Measurements from ENCODE around the gene TKFC.

TKFC gene

DNA sequence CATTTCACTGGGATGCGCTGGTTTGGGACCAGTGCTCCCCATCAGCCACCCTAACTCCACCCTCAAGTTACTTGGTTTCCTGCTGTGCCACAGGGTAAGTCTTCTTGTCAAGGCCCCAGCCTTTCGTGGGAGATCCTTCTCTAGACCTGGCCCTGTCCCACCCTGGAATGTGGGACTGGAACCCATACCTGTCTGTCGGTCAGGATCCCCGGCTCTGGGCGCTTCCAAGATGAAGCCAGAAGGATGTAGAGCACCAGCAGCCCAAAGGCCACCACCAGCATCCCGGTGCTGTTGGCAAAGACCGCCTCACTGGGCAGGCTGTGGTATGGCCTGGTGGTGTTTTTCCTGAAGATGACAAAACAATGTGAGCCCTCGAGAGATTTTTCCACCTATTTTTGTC is 17.8 kb downstream of the TKFC start:
- no peak for DNase-seq (ENCODE audit: low read depth)
- no peak overlapping the region for H3K4me3 ChIP-seq (ENCODE audit: low read length)
- TF ChIP-seq, protein P1, sequence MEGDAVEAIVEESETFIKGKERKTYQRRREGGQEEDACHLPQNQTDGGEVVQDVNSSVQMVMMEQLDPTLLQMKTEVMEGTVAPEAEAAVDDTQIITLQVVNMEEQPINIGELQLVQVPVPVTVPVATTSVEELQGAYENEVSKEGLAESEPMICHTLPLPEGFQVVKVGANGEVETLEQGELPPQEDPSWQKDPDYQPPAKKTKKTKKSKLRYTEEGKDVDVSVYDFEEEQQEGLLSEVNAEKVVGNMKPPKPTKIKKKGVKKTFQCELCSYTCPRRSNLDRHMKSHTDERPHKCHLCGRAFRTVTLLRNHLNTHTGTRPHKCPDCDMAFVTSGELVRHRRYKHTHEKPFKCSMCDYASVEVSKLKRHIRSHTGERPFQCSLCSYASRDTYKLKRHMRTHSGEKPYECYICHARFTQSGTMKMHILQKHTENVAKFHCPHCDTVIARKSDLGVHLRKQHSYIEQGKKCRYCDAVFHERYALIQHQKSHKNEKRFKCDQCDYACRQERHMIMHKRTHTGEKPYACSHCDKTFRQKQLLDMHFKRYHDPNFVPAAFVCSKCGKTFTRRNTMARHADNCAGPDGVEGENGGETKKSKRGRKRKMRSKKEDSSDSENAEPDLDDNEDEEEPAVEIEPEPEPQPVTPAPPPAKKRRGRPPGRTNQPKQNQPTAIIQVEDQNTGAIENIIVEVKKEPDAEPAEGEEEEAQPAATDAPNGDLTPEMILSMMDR (IDR thresholded peaks at IDR 0.05; ENCODE audit: insufficient read depth, low read depth, low read length, missing control alignments) = no peak

DNA sequence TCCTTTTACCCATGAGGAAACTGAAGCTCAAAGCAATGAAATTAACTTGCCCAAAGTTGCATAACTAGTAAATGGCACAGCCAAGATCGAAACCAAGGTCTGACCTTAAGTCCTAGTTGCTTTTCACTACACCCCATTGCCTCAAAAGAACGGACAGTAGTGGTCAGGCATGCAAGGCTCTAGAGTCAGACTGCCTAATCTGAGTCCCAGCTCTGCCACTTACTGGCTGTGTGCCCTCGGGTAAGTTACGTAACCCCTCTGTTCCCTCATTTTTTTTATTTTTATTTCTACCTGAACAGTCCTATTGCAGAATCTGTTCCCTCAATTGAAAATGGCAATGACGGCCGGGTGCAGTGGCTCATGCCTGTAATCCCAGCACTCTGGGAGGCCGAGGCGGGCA is 19.0 kb downstream of the TKFC start:
- TF ChIP-seq, protein P1 (IDR thresholded peaks at IDR 0.05; ENCODE audit: insufficient read depth, low read depth, low read length, missing control alignments) = no peak
- no peak overlapping the region for H3K4me3 ChIP-seq (ENCODE audit: low read length)
- no peak for DNase-seq (ENCODE audit: low read depth)

DNA sequence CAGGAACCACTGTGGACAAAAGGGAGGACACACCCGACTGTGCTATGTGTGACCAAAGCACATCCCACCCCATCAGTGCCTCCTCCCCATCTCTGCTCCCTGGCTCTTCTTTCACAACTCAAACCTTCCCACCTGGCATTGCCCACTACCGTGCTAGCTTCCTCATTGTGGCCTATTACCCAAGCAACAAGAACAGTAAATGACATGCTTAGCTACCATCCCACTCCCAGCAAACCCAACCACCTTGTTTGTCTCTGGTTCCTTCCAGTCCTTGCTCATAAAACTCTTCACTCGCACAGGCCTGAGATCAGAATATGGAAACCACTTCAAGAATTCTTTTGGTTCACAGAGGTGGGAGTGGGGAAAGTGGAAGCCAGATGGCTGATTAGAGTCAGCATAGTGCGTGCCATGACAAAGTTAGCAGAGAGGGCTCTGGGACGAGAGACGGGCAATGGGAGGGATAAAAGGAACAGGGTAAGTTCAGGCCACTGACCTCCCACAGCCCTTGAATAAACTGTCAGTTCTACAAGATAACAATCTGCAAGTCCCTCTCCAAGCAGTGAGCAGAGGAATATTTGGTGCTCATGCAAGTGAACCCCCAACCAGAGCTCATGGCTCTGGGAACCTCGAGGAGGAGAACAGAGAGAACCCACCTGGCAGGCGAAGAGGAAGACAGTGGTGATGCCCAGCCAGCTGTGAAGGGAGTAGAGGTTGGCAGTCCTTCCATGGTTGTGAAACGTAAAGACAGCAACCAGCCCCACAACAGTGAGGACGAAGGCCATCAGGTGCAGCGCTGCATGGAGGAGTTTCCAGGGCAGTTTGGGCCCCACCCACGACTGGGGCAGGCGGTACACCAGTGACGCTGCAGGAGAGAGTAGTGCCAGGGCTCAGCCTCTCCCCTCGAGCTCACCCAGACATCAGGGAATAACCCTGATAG is 20.4 kb downstream of the TKFC start:
- no peak overlapping the region for H3K4me3 ChIP-seq (ENCODE audit: low read length)
- DNase-seq (ENCODE audit: low read depth) = no peak
- TF ChIP-seq, protein P1 (IDR thresholded peaks at IDR 0.05; ENCODE audit: insufficient read depth, low read depth, low read length, missing control alignments) = no peak

DNA sequence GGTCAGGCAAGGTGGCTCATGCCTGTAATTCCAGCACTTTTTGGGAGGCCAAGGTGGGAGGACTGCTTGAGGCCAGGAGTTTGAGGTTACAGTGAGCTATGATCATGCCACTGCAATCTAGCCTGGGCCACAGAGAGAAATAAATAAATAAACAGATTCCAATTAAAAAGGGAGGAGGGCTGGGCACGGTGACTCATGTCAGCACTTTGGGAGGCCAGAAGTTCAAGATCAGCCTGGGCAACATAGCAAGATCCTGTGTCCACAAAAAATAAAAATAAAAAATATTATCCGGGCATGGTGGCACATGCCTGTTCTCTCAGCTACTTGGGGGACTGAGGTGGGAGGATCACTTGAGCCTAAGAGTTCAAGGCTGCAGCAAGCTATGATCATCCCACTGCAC is 21.2 kb downstream of the TKFC start:
- TF ChIP-seq, protein P1 (IDR thresholded peaks at IDR 0.05; ENCODE audit: insufficient read depth, low read depth, low read length, missing control alignments) = no peak
- no peak for DNase-seq (ENCODE audit: low read depth)
- no peak overlapping the region for H3K4me3 ChIP-seq (ENCODE audit: low read length)

DNA sequence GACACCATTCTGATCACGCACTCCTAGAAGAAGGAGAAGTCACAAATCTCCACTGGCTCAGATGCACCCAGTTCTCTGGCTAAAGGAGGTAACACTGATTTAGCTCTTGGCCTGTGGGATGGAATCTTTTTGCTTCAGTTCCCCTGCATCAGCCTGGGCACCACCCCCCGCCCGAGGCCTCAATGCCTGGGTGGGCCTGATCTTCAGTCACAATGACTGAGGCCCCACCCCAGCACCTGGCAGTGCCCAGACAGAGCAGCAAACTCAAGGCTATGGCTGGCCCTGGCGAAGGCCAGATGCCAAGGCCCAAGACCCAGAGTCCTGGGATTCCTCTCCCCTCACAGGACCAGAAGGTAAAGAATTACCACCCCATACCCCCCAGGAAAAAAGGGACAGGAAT is 23.7 kb downstream of the TKFC start:
- no peak for DNase-seq (ENCODE audit: low read depth)
- TF ChIP-seq, protein P1 (IDR thresholded peaks at IDR 0.05; ENCODE audit: insufficient read depth, low read depth, low read length, missing control alignments) = no peak
- no peak overlapping the region for H3K4me3 ChIP-seq (ENCODE audit: low read length)

DNA sequence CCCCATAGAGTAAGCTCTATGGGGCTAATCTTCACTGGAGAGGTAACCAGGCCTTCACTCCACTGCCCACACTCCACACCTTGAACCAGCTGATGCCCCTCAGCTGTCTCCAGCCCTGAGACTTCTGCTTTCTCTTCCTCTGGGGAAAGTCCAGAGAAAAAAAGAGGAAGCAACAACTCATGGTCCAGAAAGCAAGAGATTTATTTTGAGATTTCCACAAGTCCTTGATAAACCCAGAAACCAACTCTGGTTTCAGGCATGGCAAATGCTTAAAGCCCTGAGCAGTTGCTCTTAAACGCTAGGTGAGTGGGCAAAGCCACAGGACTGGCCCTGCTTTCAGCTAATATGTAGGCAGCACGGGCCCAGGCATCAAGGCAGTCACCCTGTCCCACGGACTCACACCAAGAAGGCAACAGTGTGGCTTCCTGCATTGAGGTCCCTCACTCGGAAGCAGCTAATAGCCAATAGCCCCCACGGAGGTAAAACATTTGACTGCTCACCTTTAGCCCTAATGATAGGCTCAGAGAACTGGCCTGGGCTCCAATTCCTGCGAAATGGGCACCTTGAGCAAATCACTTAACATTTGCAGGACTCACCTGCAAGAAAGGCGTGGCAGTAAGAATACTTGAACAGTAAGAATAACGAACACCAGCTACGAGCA is 24.3 kb downstream of the TKFC start:
- DNase-seq (ENCODE audit: low read depth) = no peak
- H3K4me3 ChIP-seq (ENCODE audit: low read length) = no peak overlapping the region
- TF ChIP-seq, protein P1 (IDR thresholded peaks at IDR 0.05; ENCODE audit: insufficient read depth, low read depth, low read length, missing control alignments) = no peak
